A172 (cell line): ENCODE results near the gene WFDC1. TPM values are rescaled to one million over a fixed set of nuclear protein-coding genes. Genes with fewer than 3 reads are reported as not detected.

ENCODE experiments used
- DNase-seq: peaks from one replicate; pipeline ENCODE4 v3.0.0-alpha.2; 2015; ENCODE audit warnings: low spot score
- total RNA-seq: library from RNA; depleted of rRNA; stranded (reverse); fragments of >200 nt; shearing (Covaris generic); gene quantifications from 2 replicates; pipeline ENCODE4 v1.2.3, GENCODE V29; 2014

WFDC1 gene
- total RNA-seq, 1 experiment from 2014 or later, result not detected

DNA sequence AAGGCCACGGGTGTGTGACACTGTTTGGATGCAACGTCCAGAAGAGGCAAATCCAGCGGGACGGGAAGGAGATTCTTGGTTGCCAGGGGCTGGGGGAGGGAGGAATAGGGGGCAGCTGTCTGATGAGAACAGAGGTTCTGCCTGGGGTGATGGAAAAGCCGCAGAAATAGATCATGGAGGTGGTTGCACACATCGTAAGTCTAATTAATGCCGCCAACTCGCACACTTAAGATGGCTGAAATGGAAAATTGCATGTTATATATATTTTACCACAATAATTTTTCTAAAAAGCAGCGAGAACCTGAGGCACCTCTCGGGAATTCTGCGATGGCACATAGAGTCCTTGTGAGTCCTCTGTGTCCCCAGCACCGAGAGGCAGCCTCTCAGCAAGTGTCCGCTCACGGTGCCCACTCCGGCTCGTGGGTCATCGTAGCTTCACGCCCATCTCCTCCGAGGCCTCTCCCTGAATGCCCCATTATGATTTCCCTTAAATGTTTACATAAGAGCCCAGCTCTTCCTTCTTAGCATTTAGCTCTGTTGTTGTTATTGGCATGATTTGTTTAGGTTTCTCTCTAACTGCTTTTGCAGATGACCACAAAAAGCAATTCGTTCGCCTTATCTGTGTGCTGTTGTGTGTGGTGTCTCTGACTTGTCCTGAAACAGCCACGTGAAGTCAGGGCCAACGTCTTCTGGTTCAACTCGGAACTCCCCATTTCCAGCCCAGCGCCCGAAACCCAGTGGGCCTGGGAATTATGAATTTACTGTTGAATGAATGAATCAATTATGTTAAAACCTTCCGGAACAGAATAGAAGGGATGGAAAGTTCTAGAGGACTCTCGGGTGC, 7.7 kb downstream of the WFDC1 start:
- DNase-seq, result no peak

DNA sequence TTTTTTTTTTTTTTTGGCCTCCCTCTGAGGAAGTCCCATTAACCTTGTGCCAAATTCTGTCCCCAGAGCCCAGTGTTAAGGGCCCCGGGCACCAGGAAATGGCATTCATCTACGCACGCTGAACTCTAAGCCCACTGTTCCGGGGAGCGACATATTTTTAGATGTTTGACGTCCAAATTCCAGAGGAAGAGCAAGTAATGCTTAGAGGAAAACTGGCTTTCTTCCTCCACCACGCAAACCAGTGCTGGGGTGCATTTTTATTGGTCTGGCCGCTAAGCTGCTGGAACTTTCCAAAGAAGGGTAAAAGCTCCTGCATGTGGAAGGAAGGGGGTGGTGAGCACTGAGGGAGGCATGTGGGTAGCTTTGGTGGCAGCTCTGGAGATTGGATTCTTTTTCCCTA, 8.3 kb downstream of the WFDC1 start:
- no peak for DNase-seq

DNA sequence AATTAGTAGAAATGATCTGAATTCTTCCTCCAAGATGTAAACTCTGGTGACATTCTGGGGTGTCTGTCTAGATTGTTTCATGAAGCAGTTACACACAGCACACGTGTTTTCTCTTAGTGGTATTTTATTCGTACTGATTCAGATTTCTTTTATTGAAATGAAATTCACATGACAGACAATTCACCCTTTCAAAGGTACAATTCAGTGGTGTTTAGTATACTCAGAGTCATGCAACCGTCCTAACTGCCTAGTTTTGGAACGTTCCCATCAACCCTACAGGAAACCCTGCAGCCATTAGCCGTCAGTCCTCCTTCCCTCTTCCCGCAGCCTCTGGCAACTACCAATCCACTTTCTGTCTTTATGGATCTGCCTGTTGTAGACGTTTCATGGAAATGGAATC, 8.8 kb downstream of the WFDC1 start:
- DNase-seq, result no peak

DNA sequence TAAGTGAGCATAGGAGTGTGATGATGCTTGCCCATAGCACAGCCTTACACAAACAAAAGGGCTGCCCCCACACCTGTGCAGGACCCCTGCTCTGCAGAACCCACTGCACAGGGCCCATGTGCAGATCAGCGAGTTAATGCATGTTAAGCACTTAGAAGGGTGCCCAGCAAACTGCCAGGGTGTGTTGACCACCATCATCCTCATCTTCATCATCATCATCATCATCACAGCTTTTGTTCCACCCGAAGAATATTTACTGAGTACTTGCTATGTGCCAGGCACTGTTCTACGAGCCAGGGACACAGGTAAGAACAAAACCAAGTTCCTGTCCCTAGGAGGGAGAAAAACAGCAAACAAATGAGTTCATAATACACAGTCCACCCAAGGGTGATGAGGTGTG, 11.9 kb downstream of the WFDC1 start:
- no peak for DNase-seq

DNA sequence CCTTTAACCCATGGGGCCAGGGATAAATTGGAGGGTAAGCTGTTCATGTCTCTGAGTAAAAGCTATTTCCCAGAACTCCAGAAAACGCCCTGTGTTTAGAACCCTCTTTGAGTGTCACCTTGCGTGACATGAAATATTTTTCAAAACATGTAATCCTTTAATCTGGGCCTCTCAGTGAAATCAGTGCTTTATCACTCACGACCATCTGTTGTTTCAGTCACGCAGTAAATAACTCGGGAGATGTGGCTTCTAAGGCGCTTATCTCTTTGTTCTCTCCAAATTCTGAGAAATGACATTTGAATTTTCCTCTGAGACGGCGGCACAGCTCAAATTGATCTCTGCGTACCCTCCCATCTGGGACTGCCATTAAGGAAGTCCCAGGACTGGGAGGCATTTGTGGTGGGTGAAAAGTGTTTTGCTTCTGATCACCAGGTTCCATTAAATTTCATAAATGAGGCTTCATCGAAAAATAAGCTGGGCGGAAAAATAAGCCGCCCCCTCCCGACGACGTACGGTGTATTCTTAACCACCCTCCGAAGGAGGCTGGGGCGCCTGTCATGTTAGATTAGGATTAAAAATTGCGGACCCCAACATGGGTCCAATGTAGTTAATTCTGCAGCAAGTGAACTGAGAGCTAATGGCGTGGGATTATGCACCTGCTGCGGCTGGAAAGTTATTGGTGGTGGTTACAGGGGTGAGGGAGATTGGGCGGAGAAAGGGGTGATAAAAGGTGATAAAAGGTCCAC, 12.7 kb downstream of the WFDC1 start:
- DNase-seq, result no peak

DNA sequence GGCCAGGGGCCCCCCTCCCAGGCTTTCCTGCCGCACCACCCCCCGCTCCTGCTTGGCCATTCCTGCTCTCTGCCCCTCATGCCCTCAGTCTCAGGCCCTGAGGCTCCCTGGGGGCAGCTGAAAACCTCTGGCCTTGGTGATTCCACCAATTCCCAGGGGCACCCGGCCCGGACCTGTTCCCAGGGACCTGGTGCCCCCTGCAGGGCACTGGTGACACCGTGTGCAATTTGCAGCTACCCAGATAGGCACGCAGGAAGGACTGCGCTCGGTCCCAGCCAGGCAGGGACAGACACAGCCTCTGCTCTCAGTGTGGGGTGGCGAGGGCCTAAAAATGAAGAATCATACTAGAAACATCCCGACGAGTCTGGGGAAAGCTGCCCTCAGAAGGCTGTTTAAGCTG, 13.4 kb downstream of the WFDC1 start:
- no peak for DNase-seq

DNA sequence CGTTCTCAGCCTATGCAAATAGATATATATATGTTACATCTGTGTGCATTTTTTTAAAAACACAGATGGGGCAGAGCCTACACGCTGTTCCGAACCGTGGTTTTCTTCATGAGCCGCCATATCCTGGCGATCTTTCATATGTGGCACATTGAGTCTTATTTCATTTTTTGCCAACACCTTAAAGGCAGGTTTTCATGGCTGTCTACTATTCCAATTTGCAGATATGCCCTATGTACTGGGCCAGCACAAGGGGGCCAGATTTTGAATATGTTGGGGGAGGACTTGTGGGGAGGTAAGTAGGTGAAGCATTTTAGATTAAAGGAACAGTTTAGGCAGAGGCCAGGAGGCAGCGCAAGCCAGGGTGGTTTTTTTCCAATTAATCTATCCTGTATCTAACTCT, 16.0 kb downstream of the WFDC1 start:
- no peak for DNase-seq

DNA sequence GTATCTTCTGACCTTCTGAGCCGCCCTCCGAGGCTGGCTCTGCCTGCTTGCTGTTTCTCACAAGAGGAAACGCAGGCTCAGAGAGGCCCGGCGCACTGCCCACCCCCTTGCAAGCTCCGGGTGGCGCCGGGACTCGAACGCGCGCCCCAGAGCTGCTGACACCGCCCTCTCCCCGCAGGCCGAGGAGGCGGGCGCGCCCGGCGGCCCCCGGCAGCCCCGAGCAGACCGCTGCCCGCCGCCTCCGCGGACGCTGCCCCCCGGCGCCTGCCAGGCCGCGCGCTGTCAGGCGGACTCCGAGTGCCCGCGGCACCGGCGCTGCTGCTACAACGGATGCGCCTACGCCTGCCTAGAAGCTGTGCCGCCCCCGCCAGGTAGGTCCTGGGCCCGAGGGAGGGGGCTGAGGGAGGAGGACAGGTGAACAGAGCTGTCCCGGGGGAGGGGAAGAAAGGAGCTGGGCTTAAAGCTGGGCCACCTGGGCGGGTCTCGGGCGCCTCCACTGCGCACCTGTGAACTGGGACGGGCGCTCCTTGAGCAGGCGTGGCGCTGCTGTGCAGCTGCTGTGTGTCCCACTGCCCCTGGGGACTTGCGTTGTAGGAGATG, 18.2 kb downstream of the WFDC1 start:
- no peak for DNase-seq

DNA sequence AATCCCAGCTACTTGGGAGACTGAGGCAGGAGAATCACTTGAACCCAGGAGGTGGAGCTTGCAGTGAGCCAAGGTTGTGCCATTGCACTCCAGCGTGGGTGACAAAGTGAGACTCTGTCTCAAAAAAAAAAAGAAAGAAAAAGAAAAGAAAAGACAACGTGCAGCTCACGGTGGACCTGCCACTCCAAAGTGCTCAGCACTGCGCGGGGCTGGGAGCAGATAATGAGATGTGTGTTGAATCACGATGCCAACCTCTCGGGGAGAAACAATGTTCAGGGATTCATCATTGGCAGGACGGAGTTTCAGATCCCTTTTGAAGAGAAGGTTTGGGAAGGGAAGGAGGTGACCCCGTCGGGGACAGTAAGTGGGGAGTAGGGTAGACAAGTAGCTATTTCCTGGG, 19.2 kb downstream of the WFDC1 start:
- DNase-seq, result no peak

DNA sequence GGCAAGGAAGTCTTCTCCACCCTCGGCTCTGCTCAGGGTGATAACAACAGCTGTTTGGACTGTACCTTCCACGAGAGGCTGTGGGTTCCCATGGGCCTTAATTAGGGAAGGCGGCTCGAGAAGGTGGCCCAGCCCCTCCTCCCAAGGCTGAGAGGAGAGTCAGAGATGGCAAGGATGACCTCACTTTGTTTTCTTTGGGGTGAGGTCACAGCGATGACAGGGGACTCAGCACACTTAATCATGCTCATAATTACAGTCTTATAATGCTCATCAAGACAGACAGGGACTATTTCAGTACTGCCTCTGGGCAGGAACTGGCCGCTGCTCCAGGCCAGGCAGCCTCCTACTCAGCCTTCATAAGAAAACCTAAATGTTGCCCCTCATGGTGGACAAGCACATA, 19.7 kb downstream of the WFDC1 start:
- peak; percentile 30 for DNase-seq

DNA sequence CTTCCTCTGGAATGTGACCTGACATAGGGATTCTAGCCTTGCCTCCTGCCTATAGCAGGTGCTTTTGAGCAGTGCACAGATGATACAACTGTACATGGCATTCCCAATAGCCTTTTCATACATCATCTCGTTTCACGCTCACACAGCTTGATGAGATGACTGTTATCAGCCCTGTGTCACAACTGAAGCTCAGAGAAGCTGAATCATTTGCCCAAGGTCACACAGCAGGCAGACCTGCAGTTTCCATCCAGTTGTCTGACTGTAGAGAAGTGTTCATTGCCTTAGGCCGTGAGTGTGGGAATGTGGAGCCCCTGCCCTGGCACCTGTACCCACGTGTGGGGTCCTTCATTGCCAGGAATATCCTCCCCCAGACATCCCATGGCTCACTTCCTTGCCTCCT, 20.1 kb downstream of the WFDC1 start:
- no peak for DNase-seq

DNA sequence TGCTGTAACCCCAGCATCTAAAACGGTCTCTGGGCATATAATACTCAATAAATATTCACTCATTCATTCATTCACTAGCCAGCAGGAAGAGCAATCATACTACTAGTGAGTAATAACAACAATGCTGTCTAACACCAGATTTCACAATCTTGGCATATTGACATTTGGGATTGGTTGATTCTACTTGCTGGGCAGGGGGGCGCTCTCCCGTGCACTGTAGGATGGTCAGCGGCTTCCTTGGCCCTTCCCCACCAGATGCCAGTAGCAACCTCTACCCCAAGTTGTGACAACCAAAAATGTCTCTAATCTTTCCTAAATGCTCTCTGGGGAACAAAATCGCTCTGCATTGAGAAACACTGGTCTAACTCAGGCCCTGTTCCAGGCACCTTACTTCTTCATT, 20.7 kb downstream of the WFDC1 start:
- no peak for DNase-seq

DNA sequence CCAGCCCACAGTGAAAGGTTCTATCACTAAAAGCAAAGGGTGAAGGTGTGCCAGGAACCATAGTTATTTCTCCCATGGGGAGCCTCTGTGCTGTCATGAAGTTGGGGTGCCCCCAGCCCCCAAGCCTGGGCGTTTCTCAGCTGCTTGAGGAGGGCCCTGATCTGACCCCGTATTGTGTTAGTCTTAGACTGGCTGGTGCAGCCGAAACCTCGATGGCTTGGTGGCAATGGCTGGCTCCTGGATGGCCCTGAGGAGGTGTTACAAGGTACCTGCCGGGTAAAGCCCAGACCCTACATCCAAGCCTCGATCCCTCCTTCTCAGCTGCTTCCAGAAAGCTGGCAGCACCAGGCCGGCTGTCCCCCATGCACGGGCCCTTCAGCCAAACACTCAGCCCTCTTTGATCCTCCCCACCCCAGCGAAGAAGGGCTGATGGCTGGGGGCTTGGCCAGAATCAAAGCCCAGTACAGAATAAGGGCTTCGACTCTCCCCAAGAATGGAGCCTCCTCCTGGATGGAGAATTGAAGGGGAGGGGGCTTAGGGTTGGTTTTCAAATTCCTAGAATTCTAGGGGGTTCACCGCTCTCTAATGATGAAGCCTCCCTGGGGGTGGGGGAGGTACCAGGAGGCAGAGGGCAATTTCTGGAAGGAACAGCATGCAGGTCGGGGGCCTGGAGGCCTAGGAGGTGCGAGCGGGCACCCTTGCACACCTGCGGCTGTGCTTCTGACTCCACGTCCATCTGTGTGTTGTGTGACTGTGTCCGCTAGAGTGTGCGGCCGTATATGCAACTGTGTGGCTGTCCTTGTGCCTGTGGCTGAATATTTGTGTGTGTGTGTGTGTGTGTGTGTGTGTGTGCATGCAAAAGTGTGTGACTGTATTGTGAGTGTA, 23.7 kb downstream of the WFDC1 start:
- DNase-seq, result no peak

DNA sequence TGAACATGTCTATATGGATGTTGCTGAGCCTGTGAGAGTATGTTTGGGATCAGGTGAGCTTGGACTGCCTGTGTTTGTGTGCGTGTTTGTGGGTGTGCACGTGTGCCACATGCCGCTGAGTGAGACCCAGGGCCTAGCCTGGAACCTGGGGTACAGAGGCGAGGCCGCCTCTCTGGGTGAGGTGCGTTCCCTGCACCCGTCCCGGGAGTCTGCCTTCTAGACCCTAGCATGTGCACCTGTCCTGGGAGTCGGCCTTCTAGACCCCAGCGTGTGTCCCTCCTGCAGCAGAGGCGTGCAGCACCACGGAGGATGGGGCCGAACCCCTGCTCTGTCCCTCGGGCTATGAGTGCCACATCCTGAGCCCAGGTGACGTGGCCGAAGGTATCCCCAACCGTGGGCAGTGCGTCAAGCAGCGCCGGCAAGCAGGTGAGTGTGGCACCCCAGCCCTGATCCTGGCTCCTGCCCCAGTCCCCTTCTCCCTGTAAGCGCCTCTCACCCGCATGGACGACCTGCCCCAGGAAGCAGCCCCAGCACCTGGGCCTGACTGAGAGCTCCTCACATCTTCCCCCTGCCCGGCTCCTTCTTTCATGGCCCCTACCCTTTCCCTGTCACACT, 24.6 kb downstream of the WFDC1 start:
- no peak for DNase-seq

DNA sequence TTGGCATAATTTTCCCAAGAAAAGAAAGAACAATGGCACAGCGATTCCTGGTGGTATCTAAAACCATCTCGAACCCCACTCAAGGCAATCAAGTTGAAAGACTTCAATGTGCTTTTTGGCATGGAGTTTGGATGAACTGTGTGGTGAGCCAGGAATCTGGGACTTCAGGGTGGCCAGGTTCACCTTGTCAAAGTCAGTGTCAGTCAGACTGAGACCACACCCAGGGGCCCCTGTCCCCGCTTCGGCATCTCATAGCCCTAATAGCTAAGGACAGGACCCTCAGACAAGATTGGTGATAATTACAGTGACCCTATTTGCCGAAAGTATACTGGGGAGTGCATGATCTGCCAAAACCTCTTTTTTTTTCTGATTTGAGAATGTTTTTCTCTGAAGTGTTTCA, 25.8 kb downstream of the WFDC1 start:
- DNase-seq, result no peak

DNA sequence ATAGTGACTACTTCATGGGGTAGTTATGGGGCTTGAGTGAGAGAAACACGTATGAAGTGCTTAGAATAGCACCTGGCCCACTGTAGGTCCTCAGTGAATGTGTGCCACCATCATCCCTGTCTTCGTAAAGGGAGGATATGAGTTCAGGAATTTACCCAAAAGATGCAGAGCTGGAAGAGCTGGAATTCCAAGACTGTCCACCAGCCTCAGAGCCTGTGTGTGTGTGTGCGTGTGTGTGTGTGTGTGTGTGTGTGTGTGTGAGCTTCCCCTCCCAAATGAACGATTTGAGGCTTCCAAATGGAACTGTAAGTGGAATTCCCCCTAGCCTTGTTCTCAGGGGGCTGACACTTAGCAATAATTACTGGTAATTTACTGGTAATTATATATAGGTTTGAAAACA, 27.3 kb downstream of the WFDC1 start:
- no peak for DNase-seq

DNA sequence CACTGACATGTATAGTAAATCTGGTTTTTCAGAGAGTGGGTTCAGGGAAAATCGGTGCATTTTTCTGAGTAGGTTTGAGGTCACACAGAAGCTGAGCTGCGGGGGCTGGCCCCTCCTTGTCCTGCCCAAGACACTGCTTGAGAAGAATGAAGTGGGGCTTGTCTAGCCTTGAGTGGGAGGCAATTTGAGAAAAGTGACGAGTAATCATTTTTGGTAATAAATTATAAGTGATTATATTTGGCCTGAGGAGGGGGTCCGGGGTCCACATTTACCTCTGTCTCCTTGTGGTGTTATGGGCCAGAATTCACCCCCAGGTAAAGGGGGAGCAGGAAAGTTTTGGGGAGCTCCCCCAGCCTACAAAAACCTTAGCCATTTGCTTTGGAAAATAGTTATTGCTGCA, 28.1 kb downstream of the WFDC1 start:
- DNase-seq, result no peak

DNA sequence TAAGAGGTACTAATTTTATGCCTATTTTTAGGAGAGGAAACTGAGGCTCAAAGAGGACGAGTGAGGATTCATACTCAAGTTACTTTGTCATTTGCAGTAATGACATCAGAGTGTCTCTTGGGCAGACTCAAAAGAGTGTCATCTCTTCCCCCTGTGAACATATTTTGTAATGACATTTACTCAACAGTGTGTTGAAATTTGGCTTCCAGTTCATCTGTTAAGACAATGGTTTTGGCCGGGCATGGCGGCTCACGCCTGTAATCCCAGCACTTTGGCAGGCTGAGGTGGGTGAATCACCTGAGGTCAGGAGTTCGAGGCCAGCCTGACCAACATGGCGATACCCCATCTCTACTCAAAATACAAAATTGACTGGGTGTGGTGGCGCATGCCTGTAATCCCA, 28.9 kb downstream of the WFDC1 start:
- DNase-seq, result no peak

DNA sequence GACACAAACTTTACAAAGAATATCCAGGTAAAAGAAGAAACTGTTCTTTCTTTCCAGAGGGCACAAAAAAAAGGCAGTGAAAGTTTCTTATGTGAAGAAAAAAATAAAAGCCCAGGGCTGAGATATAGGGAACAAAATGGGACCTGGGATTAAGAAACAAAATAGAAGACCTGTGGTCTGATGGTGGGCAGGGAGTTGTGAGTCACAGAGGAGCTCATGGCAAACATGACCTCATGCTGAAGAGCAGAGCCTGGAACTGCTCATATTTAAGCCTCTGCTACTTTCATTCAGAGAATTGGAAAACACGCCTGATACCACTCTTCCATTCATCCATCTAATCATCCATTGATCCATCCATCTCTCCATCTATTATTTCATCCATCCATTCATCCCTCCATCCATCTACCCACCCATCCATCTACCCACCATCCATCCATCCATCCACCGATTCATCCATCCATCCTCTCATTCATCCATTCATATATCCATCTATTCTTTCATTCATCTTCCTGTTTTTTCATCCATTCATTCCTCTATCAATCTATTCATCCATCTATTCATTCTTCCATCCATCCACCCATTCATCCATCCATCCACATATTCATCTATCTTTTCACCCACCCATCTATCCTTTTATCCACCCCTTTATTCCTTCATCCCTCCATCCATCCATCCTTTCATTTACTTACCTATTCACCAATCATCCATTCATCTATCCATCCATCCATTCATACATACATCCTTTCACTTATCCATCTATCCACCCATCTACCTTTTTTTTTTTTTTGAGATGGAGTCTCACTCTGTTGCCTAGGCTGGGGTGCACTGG, 30.0 kb downstream of the WFDC1 start:
- no peak for DNase-seq

DNA sequence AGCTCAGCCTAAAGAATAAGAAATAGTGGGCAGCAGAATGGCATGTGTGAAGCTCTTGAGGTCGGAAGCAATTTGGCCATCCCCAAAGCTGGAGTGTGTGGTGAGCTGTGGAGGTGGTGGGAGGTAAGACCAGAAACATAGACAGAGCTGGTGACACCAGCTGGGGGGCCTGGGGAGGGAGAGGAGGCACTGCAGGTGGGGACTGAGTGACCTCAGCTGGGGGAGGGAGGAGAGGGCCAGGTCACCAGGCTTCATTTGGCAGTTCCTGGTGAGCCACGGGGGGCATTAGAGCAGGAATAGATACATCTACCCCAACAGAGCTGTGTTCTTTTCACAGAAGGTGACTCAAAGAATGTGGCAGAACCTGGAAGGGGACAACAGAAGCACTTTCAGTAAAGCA, 31.9 kb downstream of the WFDC1 start:
- DNase-seq, result no peak
